Cardiac fibroblast (primary cell): ENCODE data around the gene EPO.

ENCODE experiments used
- DNase-seq, 2 donors: peaks; one replicate each; pipeline versions ENCODE4 v3.0.0 to v3.0.0-alpha.2; 2010; ENCODE audit warnings: low read depth in 2 of 2
- H3K4me3 ChIP-seq, 2 donors: replicated peaks in 1 of 2; 1 replicate in 1 of 2; 2 replicates in 1 of 2; pipeline ENCODE4 v1.5.1; 2011; ENCODE audit warnings: low read depth in 2 of 2, low read length in 2 of 2, mild to moderate bottlenecking in 2 of 2, moderate library complexity in 1 of 2
- CTCF ChIP-seq: IDR thresholded peaks from one replicate; pipeline ENCODE4 v1.5.1; 2011; ENCODE audit warnings: low read depth, mild to moderate bottlenecking, low read length, inconsistent platforms

Gene EPO

DNA sequence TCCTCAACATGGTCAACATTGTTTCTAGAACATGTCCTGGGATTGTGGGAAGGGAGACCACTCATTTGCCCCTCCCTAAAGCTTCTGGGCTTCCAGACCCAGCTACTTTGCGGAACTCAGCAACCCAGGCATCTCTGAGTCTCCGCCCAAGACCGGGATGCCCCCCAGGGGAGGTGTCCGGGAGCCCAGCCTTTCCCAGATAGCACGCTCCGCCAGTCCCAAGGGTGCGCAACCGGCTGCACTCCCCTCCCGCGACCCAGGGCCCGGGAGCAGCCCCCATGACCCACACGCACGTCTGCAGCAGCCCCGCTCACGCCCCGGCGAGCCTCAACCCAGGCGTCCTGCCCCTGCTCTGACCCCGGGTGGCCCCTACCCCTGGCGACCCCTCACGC is at the start of gene EPO:
EPO (plus strand) TSS at position 190 of the 392 bp plus-strand sequence. CDS start 513 bp downstream, outside the sequence.
- H3K4me3 ChIP-seq, result no peak within 1 kb of the TSS
- TF ChIP-seq CTCF, result no peak
- no peak for DNase-seq

DNA sequence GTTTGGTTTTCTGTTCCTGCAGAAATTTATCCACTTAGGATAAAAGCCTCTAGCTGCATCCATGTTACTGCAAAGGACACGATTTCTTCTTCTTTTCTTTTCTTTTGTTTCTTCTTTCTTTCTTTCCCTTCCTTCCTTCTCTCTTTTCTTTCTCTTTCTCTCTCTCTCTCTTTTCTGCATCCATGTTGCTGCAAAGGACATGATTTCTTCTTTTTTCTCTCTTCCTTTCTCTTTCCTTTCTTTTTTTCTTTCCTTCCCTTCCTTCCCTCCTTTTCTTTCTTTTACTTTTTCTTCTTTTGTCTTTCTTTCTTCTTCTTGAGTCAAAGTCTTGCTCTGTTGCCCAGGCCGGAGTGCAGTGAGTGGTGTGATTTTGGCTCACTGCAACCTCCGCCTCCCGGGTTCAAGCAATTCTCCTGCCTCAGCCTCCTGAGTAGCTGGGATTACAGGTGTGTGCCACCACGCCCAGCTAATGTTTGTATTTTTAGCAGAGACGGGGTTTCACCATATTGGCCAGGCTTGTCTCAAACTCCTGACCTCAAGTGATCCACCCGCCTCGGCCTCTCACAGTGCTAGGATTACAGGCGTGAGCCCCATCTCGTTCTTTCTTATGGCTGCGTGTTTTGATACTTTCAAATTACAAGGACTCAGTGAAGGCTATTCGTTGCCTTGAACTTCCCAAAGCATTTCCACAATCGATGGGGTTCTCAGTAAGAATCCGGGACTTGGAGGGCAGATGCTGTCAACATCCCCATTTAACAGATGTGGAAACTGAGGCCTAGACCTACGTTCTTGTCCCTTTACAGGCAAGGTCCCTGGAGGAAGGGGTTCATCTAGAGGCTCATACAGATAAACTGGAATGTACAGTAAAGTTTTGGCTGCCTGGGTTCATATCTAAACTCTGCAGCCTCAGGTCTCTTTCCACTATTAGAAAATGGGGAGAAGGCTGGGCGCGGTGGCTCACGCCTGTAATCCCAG is 48.6 kb upstream of the EPO start:
- no peak for DNase-seq
- H3K4me3 ChIP-seq, result no peak overlapping the region

GRCh38 chr7:100673302-100673941 is 46.8 kb upstream of the EPO start, which contains the start of gene GNB2:
Gene GNB2, plus strand, starts transcription at chr7:100673740. Its CDS starts 2,526 bp downstream, at chr7:100676266.
- TF ChIP-seq CTCF, result no peak
- peak; percentile 99 to 100 for DNase-seq

More for the DNA sequence above, 48.6 kb upstream of the EPO start:
- no peak for TF ChIP-seq CTCF

DNA sequence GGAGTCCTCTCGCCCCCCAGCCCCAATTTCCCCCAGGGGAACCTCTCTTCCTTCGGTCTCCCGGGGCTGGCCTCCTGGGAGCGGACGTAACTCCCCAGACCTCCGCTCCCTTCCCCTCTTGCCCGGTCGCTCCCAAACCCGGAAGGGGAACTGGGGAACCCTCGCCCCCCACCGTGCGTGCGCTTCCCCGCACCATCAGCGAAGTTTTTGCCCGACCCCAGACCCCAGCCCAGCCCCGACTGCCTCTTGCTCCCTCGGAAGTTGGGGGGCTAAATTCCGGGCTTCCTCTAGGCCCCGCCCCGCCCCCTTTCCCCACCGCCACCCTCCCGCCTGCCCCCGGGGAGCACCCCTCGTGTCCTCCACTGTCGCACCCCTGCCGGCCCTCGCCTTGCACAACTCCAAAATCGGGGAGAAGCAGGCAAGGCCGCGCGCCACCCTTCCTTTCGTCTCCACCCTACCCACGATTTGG is 46.3 kb upstream of the EPO start:
- TF ChIP-seq CTCF, result no peak
- peak in 1 of 2 donors; percentile 29 for DNase-seq
- peak overlapping the region; percentile 95 to 100 for H3K4me3 ChIP-seq

More at GRCh38 chr7:100673302-100673941, 46.8 kb upstream of the EPO start, which contains the start of gene GNB2:
- peak within 1 kb of the TSS; percentile 95 to 100 for H3K4me3 ChIP-seq

DNA sequence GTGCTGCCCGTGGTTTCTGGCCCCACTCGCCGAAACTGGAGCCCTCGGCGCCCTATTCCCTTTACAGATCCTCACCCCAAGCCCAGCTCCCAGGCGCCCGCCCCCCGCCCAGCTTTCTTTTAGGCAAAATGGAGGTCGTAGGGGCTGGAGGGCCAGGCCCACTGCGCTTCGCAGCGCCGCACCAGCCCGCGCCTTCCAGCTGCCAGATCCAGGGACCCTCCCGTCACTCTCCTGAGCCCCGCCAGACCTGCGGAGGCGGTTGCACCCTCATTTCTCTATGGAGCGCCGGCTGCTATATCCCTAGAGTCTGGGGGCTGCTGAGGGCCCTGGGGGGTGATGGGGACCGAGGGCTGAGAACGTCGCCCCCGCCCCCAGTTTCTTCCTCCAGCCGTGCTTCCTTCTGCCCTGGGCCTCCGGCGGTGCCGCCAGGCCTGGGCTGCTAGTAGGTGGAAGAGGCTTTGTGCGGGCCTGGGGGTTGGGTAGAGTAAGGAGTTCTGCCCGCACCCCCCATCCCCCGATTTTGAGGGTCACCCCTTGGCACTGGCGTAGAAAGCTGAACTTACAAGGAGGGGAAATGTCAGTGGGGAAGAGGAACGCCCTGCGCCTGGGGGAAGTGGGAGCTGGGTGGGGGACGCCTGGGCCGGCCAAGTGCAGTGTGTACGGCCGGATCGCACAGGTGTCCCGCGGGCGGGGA is 45.7 kb upstream of the EPO start:
- peak overlapping the region; percentile 95 to 100 for H3K4me3 ChIP-seq
- TF ChIP-seq CTCF, result no peak
- no peak for DNase-seq

DNA sequence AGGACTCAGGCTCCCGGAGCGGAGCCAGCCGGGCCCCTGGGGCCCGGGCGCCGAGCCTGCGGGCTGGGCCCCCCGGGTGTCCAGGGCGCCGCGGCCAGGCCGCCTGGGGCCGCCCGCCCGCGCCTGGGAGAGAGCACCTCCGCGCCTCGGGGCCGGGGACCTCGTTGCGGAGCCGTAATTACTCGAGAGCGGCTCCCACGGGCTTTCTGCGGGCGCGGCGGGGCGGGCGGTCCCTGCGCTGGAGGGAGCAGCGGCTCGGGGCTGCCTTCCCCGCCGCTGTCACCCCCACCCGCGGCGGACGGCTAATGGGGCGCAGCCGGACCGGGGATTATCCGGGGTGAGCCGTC is 45.2 kb upstream of the EPO start:
- DNase-seq, result no peak
- TF ChIP-seq CTCF, result no peak
- peak overlapping the region; percentile 95 to 100 for H3K4me3 ChIP-seq
